Peyer's patch (tissue), 4 donors: ENCODE measurements around the gene MAMSTR.

Experiments
- POLR2A ChIP-seq, 2 donors: fragments of 450-650 bp; IDR thresholded peaks; one replicate each; pipeline ENCODE4 v1.5.1; 2017; ENCODE audit warnings: antibody characterized with exemption in 2 of 2, mild to moderate bottlenecking in 2 of 2, moderate library complexity in 2 of 2
- TF ChIP-seq, protein P1 (sequence below), 6 experiments: fragments of 450-650 bp in 4 of 6; fragments of 200-600 bp in 2 of 6; sonication (generic) in 1 of 6; IDR thresholded peaks; one replicate each; pipeline ENCODE4 v1.5.1; 2017 to 2019; ENCODE audit warnings: antibody characterized with exemption in 6 of 6, mild to moderate bottlenecking in 3 of 6, moderate library complexity in 1 of 6

- TF ChIP-seq, protein P1, sequence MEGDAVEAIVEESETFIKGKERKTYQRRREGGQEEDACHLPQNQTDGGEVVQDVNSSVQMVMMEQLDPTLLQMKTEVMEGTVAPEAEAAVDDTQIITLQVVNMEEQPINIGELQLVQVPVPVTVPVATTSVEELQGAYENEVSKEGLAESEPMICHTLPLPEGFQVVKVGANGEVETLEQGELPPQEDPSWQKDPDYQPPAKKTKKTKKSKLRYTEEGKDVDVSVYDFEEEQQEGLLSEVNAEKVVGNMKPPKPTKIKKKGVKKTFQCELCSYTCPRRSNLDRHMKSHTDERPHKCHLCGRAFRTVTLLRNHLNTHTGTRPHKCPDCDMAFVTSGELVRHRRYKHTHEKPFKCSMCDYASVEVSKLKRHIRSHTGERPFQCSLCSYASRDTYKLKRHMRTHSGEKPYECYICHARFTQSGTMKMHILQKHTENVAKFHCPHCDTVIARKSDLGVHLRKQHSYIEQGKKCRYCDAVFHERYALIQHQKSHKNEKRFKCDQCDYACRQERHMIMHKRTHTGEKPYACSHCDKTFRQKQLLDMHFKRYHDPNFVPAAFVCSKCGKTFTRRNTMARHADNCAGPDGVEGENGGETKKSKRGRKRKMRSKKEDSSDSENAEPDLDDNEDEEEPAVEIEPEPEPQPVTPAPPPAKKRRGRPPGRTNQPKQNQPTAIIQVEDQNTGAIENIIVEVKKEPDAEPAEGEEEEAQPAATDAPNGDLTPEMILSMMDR (IDR thresholded peaks at IDR 0.05) = no peak
- no peak for TF ChIP-seq POLR2A (IDR thresholded peaks at IDR 0.05)
Measured at GRCh38 chr19:48664476-48664875, 55.0 kb downstream of the MAMSTR start.
